AG20443 (cell line): ENCODE data around the gene ZMAT2.
"Not testable (repeated sequence)": the region's sequence is repeated elsewhere in the genome, so short reads cannot be mapped to it uniquely, and the experiment has no call there.

Experiments used
- DNase-seq: peaks from one replicate; pipeline ENCODE4 v3.0.0; 2012; ENCODE audit warnings: low spot score, mixed read lengths

ZMAT2 gene

DNA sequence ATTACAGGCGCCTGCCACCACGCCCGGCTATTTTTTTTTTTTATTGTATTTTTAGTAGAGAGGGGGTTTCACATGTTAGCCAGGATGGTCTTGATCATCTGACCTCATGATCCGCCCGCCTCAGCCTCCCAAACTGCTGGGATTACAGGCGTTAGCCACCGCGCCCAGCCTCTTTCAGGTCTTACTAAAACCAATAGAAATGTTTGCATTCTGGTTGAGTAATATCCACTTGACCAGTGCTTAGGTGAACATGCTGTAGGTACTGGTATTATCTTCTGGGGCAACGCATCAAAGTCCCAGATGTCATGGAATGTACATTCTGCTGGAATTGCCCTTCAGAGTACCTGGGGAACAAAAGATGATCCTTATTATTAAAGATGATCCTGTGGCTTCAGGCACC is 8.5 kb downstream of the ZMAT2 start:
- not testable (repeated sequence) for DNase-seq

DNA sequence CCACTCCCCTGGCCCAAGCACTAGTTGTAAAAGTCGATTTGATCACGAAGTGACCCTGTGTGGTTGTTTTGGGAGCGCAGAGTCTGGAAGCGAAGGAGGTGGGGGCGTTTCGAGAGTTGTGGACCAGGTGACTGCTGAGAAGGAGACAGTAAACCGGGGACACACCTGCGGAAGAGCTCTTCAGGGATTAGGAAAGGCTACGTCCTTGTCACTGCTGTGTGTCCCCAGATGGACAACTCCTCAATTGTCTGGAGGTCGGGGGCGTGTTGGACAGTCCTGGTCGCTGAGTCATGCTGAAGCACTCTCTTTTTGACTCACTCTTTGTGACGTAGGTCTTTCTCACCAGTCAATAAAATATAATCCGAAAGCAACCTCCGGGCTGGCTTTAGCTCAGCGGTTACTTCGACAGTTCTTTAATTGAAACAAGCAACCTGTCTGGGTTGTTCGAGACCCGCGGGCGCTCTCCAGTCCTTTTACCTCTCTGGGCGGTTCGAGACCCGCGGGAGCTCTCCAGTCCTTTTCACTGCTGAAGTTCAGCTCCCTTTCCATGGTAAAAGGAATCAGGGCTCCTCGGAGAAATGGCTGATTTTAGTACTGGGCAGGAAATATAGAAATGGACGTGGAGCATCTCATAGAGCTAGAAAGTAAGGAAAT is 10.8 kb downstream of the ZMAT2 start:
- DNase-seq: peak; percentile 92

DNA sequence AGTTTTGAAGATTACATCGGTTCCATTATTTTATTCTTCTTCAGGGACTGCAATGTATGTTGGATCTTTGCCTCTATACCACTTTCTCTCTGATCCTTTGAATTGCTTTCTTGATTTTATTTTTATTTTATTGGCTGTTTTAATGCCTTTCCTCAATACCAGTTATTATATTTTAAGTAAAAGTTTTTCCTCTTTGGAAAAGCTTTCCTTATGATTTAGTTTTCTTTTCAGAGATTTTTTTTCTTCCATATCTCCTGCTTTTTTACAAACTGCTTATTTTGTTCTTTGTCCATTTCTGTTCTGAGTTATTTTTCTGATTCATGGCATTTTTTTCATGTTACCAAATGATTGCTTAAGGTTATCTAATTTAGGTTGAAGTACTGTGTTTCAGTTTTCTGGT is 11.5 kb downstream of the ZMAT2 start:
- DNase-seq: no peak

DNA sequence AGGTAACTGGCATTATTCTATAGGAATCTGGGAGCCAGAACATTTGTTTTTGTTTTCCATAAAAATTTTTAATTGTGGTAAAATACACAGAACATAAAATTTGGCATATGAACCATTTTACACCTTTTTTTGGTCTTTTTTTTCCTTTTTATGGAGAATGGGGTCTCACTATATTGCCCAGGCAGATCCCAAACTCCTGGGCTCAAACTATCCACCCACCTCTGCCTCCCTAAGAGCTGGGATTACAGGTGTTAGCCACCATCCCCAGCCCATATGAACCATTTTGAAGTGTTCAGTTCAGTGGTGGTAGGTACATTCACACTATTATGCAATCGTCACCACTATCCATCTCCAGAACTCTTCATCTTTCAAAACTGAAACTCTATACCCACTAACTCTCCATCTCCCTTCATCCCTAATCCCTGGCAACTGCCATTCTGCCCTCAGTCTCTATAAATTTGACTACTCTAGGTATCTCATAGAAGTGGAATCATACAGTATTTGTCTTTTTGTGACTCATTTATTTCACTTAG is 13.4 kb downstream of the ZMAT2 start:
- no peak for DNase-seq

DNA sequence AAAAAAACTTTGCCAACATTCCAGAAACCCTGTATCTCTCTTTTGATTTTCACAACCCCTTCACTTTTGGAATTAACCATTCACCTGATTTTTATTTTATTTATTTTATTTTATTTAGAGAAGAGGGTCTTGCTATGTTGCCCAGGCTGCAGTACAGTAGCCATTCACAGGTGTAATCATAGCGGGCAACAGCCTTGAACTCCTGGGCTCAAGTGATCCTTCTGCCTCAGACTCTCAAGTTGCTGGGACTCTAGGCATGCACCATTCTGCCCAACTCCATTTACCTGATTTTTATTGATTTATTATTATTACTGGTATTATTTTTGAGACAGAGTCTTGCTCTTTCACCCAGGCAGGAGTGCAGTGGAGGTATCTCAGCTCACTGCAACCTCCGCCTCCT is 16.0 kb downstream of the ZMAT2 start:
- not testable (repeated sequence) for DNase-seq

DNA sequence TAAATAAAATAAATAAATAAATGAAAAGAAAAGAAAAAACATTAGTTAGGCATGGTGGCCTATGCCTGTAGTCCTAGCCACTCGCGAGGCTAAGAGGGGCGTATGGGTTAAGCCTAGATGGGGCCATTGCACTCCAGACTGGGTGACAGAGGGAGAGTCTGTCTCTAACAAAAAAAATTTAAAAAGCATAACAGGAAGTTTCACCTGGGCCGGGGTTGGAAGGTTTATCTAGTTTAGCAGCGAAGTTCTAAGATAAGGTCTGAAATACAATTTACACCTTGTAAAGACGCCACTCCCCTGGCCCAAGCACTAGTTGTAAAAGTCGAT is 18.0 kb downstream of the ZMAT2 start:
- DNase-seq: no peak

DNA sequence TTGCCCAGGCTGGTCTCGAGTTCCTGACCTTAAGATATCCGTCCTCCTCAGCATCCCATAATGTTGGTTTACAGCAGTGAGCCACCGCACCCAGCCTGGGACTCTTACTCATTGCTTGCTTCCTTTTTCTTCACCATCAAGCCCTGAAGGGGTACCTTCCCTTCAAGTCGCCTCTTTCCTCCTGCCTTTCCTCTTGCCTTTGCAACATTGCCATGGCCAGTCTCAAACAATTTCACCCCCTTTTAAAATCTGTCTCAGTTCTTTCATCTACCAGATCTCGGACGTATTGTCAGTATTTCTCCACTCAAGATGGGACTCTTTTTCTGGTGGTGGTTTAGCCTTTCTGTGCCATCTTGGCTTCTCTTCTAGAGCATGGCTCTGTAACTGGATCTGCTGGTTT is 20.5 kb downstream of the ZMAT2 start:
- DNase-seq: not testable (repeated sequence)

DNA sequence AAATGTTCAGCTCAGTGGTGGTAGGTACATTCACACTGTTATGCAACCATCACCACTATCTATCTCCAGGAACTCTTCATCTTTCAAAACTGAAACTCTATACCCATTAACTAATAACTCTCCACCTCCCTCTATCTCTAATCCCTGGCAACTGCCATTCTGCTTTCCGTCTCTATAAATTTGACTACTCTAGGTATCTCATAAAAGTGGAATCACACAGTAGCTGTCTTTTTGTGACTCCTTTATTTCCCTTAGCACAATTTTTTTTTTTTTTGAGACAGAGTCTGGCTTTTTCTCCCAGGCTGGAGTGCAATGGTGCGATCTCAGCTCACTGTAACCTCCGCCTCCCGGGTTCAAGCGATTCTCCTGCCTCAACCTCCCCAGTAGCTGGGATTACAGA is 21.1 kb downstream of the ZMAT2 start:
- not testable (repeated sequence) for DNase-seq

DNA sequence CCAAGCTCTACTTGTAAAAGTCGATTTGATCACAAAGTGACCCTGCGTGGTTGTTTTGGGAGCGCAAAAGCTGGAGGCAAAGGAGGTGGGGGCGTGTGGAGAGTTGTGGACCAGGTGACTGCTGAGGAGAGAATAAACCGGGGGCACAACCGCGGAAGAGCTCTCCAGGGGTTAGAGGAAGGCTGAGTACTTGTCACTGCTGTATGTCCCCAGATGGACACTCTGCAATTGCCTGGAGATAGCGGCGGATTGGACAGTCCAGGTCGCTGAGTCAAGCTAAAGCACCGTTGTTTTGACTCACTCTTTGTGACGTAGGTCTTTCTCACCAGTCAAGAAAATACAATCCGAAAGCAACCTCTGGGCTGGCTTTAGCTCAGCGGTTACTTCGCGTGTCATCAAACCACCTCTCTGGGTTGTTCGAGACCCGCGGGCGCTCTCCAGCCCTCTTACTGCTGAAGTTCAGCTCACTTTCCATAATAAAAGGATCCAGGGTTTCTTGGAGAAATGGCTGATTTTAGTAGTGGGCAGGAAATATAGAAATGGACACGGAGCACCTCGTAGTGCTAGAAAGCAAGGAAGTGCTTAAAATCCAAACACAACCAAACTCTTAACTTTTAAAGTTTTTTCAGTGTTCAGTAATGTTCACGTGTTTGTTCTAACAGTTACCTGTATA is 25.7 kb downstream of the ZMAT2 start:
- DNase-seq: peak; percentile 79

DNA sequence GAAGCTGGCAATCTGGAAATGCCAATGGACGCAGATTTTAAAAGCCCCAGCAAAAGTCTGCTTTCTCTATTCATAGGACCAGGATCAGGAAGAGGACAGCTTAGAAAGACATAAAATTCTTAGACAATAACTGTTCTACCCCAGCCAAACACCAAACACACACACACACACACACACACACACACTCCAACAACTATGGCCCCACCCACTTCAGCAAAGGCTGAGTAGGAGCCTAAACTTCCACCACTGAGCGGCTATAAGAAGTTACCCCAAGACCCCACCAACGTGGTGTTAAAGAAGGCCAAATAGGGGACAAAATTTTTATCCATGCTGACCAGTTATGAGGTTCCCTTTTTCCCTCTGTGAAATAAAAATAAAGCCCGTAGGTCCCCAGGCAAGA is 32.9 kb downstream of the ZMAT2 start:
- no peak for DNase-seq

DNA sequence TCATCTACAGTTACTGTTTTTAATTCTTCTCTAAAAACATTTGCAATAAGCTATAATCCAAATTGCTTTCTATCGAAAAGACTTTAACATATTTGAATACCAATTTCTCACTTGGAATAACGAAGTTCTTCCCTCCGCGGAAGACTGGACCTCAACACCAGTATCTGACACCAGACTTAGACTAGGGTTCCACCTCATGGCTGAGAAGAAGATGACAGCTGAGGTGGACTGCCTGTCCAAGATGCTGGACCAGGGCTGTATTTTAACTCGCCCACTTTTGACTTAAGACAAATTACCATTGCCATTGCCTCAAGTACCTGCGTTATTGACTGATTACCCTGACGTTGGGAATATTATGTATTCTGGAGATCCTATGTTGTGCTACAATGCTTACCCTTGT is 34.1 kb downstream of the ZMAT2 start:
- DNase-seq: peak; percentile 52

DNA sequence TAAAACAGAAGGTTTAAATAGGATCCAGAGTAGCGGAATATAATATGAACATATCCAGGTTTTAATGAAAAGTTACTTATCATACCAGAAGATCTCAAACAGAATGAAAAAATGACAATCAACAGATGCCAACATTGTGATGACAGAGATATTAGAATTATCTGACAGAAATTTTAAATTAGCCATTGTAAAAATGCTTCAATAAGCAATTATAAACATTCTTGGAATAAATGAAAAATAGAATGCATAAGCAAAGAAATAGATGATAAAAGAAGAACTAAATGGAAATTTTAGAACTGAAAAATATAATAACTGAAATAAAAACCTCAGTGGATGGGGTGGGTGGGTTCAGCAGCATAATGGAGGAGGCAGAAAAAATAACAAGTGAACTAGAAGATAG is 37.2 kb downstream of the ZMAT2 start:
- DNase-seq: no peak

DNA sequence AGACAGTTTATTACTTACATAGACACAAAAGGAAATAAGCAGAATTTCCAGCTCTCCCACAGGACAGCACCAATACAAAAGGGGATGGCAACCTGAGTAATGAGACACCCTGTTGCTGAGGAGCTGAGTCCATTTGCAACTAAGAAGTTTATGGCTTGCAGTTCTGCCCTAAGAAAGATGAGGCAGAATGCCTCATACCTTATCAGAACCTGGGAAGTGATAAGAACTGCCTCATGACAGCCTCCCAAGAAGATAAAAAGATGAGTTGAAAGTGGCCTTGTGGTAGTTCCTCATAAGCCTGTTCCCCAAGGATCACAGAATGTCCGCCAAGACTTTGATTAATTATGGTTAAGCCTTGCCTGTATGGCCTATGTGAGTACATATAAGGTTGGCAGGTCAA is 41.7 kb downstream of the ZMAT2 start:
- no peak for DNase-seq

DNA sequence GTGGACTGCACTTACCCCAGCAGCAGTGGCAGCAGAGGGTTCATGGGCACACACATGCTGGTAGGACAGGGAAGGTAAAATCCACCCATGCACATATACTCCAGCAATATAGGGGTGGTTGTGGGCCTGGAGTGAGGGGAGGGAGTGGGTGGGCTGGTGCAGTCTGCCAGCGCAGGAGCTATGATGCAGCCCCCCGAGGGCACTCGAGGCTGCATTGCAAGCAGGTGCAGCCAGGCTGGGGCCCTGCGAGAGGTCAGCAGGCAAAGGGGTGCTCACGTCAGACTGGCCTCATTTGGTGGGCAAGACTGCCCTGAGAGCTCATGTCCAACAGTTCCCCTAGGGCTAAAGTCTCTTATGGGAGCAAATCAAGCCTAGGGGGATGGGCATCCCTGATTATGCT is 53.3 kb downstream of the ZMAT2 start:
- DNase-seq: no peak
